HCT116 (cell line): ENCODE data around the gene C9orf50. TPM values are rescaled to one million over a fixed set of nuclear protein-coding genes. Genes with fewer than 3 reads are reported as not detected.

Experiments used
- ATAC-seq: fragments of 200-7000 bp; cut with Tn5 transposase; 2 replicates; pipeline ENCODE4 v1.9.1; 2020; ENCODE audit warnings: mild to moderate bottlenecking, moderate library complexity
- BruUV-seq: library from RNA; stranded (reverse); fragments of 400-500 nt; replicated peaks from 2 replicates; lab custom pipeline; 2021; lab: Mats Ljungman, UMichigan
- CTCF ChIA-PET: fragments of 300-600 bp; sonication (Branson Sonifier 250); formaldehyde crosslinking; loops from one replicate; lab custom pipeline; 2021; ENCODE audit warnings: antibody characterized with exemption; lab: Charles Lee
- POLR2A ChIA-PET: fragments of 300-600, 350-600 bp; sonication (Branson Sonifier 250); formaldehyde crosslinking; loops from one replicate; lab custom pipeline; 2021; ENCODE audit warnings: antibody characterized with exemption; lab: Charles Lee
- RAD21 ChIA-PET, 2 experiments: fragments of 300-600 bp; sonication (Branson Sonifier 250); formaldehyde crosslinking; loops; one replicate each; lab custom pipeline; 2023; ENCODE audit warnings: low total read pairs in 2 of 2; ENCODE audit not compliant: uncharacterized antibody in 2 of 2, unreplicated experiment in 2 of 2, low non-redundant PET in 1 of 2; lab: Charles Lee
- DNase-seq: peaks from one replicate; pipeline ENCODE4 v3.0.0-alpha.2; 2010; ENCODE audit warnings: low read depth, low spot score
- H2AFZ ChIP-seq: fragments of 200-600 bp; shearing (Covaris generic), sonication (generic); 2 replicates; pipeline ENCODE4 v1.6.1; 2017; ENCODE audit warnings: low read depth, mixed run types, mixed read lengths, antibody characterized with exemption, low read length; ENCODE audit not compliant: poor library complexity, severe bottlenecking
- H3K27ac ChIP-seq: 2 replicates; pipeline ENCODE4 v1.5.1; 2012; ENCODE audit warnings: low read depth, low read length
- H3K27me3 ChIP-seq: fragments of 200-600 bp; sonication (generic); 2 replicates; pipeline ENCODE4 v1.6.1; 2016; ENCODE audit warnings: mixed run types, low read length, mixed read lengths; ENCODE audit not compliant: insufficient read depth
- H3K36me3 ChIP-seq, 2 experiments: fragments of 200-500 bp in 1 of 2; fragments of 200-600 bp in 1 of 2; sonication (Bioruptor generic) in 1 of 2; sonication (generic) in 1 of 2; 2 replicates each; pipeline versions ENCODE4 v1.5.1 to v1.6.1; 2014 to 2016; ENCODE audit warnings: low read length in 2 of 2, inconsistent platforms in 1 of 2, mixed read lengths in 1 of 2, mixed run types in 1 of 2; ENCODE audit not compliant: insufficient read depth in 2 of 2, control insufficient read depth in 1 of 2
- H3K4me1 ChIP-seq, 2 experiments: fragments of 200-600 bp in 1 of 2; sonication (generic) in 1 of 2; 2 replicates each; pipeline versions ENCODE4 v1.5.1 to v1.6.1; 2012 to 2017; ENCODE audit warnings: low read length in 2 of 2, inconsistent platforms in 1 of 2, mild to moderate bottlenecking in 1 of 2, mixed read lengths in 1 of 2, mixed run types in 1 of 2, moderate library complexity in 1 of 2; ENCODE audit not compliant: insufficient read depth in 2 of 2, control insufficient read depth in 1 of 2
- H3K4me2 ChIP-seq: fragments of 200-600 bp; sonication (generic); 2 replicates; pipeline ENCODE4 v1.6.1; 2017; ENCODE audit warnings: mixed run types, low read length, mixed read lengths
- H3K4me3 ChIP-seq, 2 experiments: fragments of 200-600 bp in 1 of 2; sonication (generic) in 1 of 2; replicated peaks in 1 of 2; 2 replicates each; pipeline ENCODE4 v1.5.1; 2011 to 2016; ENCODE audit warnings: low read length in 2 of 2, control low read depth in 1 of 2, low read depth in 1 of 2, mild to moderate bottlenecking in 1 of 2, mixed read lengths in 1 of 2, mixed run types in 1 of 2
- H3K79me2 ChIP-seq: fragments of 200-600 bp; sonication (generic); 2 replicates; pipeline ENCODE4 v1.6.1; 2017; ENCODE audit warnings: mild to moderate bottlenecking, mixed run types, low read length, moderate library complexity, mixed read lengths; ENCODE audit not compliant: insufficient read depth
- H3K9ac ChIP-seq: fragments of 200-600 bp; sonication (generic); 2 replicates; pipeline ENCODE4 v1.6.1; 2016; ENCODE audit warnings: low read length, mixed read lengths
- H3K9me2 ChIP-seq: fragments of 200-600 bp; sonication (generic), shearing (Covaris generic); 2 replicates; pipeline ENCODE4 v1.6.1; 2017; ENCODE audit warnings: mixed run types, mild to moderate bottlenecking, moderate library complexity; ENCODE audit not compliant: insufficient read depth
- H3K9me3 ChIP-seq, 2 experiments: fragments of 200-500 bp in 1 of 2; fragments of 200-600 bp in 1 of 2; sonication (Bioruptor generic) in 1 of 2; sonication (generic) in 1 of 2; 2 replicates each; pipeline ENCODE4 v1.6.1; 2014 to 2017; ENCODE audit warnings: low read length in 2 of 2, mixed read lengths in 2 of 2, inconsistent platforms in 1 of 2, low read depth in 1 of 2, mild to moderate bottlenecking in 1 of 2, mixed run types in 1 of 2, moderate library complexity in 1 of 2; ENCODE audit not compliant: control insufficient read depth in 1 of 2, insufficient read depth in 1 of 2
- H4K20me1 ChIP-seq: fragments of 200-600 bp; sonication (generic), shearing (Covaris generic); 2 replicates; pipeline ENCODE4 v1.6.1; 2017; ENCODE audit warnings: mixed run types, mild to moderate bottlenecking, moderate library complexity; ENCODE audit not compliant: insufficient read depth
- CBX3 ChIP-seq: IDR thresholded peaks from 2 replicates; pipeline ENCODE4 v1.6.1; 2012; ENCODE audit warnings: low read depth
- CEBPB ChIP-seq: IDR thresholded peaks from 2 replicates; pipeline ENCODE4 v1.6.1; 2012; ENCODE audit warnings: low read depth
- CTCF ChIP-seq, 3 experiments: fragments of 200-600 bp in 1 of 3; sonication (generic) in 1 of 3; IDR thresholded peaks in 2 of 3; conservative IDR thresholded peaks in 1 of 3; 2 replicates each; pipeline ENCODE4 v1.5.1; 2012 to 2017; ENCODE audit warnings: low read depth in 2 of 3, low read length in 2 of 3, antibody characterized with exemption in 1 of 3, borderline replicate concordance in 1 of 3, control low read depth in 1 of 3, mild to moderate bottlenecking in 1 of 3, mixed read lengths in 1 of 3, mixed run types in 1 of 3, moderate library complexity in 1 of 3; ENCODE audit not compliant: insufficient read depth in 1 of 3
- ELF1 ChIP-seq: IDR thresholded peaks from 2 replicates; pipeline ENCODE4 v1.6.1; 2012; ENCODE audit warnings: low read depth, borderline replicate concordance
- REST ChIP-seq: IDR thresholded peaks from 2 replicates; pipeline ENCODE4 v1.6.1; 2012; ENCODE audit warnings: low read depth
- intact Hi-C: fragments of 100-400 bp; cut with micrococcal nuclease; formaldehyde crosslinking; loops from 2 replicates; pipeline ENCODE4 v1.10.0; 2022
- total RNA-seq: library from RNA; stranded (reverse); gene quantifications from one replicate; pipeline ENCODE4 v1.2.1, GENCODE V29; 2021; ENCODE audit not compliant: unreplicated experiment

Gene C9orf50
- total RNA-seq, 1 experiment from 2014 or later, result not detected

GRCh38 chr9:129612123-129612522, 8.8 kb downstream of the C9orf50 start:
- no peak for ATAC-seq
- Histone ChIP-seq H3K9me3 (no peaks in the 10 kb centered on the region), H3K79me2 (no peaks in the 10 kb centered on the region; the same call in 1 of the 2 replicates), H3K27me3 (no peaks in the 10 kb centered on the region), H4K20me1 (no peaks in the 10 kb centered on the region), H3K4me2 (peak overlapping the region; percentile 92; the same call in 1 of the 2 replicates), H3K9me2 (no peaks in the 10 kb centered on the region), H3K4me1 (peaks cover 53 to 81% of the 10 kb centered on the region in 2 experiments), H2AFZ (no peak overlapping the region), H3K4me3 (no peak overlapping the region), H3K9ac (peak overlapping the region; percentile 83; the same call in 1 of the 2 replicates), H3K27ac (peak overlapping the region; percentile 96), H3K36me3 (no peaks in the 10 kb centered on the region)
- CTCF ChIA-PET, result interaction anchor here (2.4 kb wide), 1 partner anchor 473 kb away, joined by 16 read pairs; no protein-coding TSS in a partner anchor
- no peak for DNase-seq
- RAD21 ChIA-PET, result no interaction called here
- BruUV-seq, result no TSS peak
- POLR2A ChIA-PET, result no interaction called here
- intact Hi-C loops, result loop anchor here (5.0 kb wide), 1 partner anchor 205 kb away; no protein-coding TSS in a partner anchor
- TF ChIP-seq ELF1, result no peak
- TF ChIP-seq CTCF (IDR thresholded peaks at IDR 0.05 in 2 of 3, conservative IDR thresholded peaks at IDR 0.05 in 1 of 3; ENCODE audit: borderline replicate concordance in 1 of 3, insufficient read depth in 1 of 3, low read depth in 2 of 3, low read length in 2 of 3), result peak in 2 of 3 experiments; percentile 32 to 33; a peak in 3 of 6 replicates
- TF ChIP-seq CEBPB, result no peak
- no peak for TF ChIP-seq CBX3
- TF ChIP-seq REST, result no peak
